Kidney epithelial cell (primary cell): ENCODE measurements around the gene MR1. TPM values are rescaled to one million over a fixed set of nuclear protein-coding genes. Genes with fewer than 3 reads are reported as not detected.
A peak's percentile ranks its signal among the peaks of the same experiment; 100 is the strongest.

Experiments used
- DNase-seq: peaks from one replicate; pipeline ENCODE4 v3.0.0-alpha.2; 2010; ENCODE audit warnings: low read depth
- H3K27me3 ChIP-seq: 2 replicates; pipeline ENCODE4 v1.6.0; 2011; ENCODE audit warnings: low read length; ENCODE audit not compliant: control insufficient read depth, insufficient read depth
- H3K36me3 ChIP-seq: 2 replicates; pipeline ENCODE4 v1.5.1; 2011; ENCODE audit warnings: low read length; ENCODE audit not compliant: control insufficient read depth, insufficient read depth
- H3K4me3 ChIP-seq: 2 replicates; pipeline ENCODE4 v1.5.1; 2011; ENCODE audit warnings: low read depth, mild to moderate bottlenecking, control low read depth, low read length
- CTCF ChIP-seq: IDR thresholded peaks from 2 replicates; pipeline ENCODE4 v1.5.1; 2011; ENCODE audit warnings: mild to moderate bottlenecking, moderate library complexity, low read length, control low read depth, inconsistent platforms; ENCODE audit not compliant: insufficient read depth, poor library complexity, severe bottlenecking
- total RNA-seq: library from RNA; depleted of rRNA; stranded (reverse); fragments of >200 nt; gene quantifications from 2 replicates; pipeline ENCODE4 v1.2.3, GENCODE V29; 2015

MR1 gene
- total RNA-seq, 1 donor from 2014 or later, result 2.5 TPM

- no peak for TF ChIP-seq CTCF
- no peaks in the 10 kb centered on the region for H3K36me3 ChIP-seq
- H3K4me3 ChIP-seq, result no peak overlapping the region
- H3K27me3 ChIP-seq, result no peaks in the 10 kb centered on the region
- DNase-seq, result no peak
Measured at GRCh38 chr1:181102841-181103240, 69.1 kb downstream of the MR1 start.

- Histone ChIP-seq H3K36me3 (no peaks in the 10 kb centered on the region), H3K27me3 (no peaks in the 10 kb centered on the region), H3K4me3 (no peak overlapping the region)
- no peak for TF ChIP-seq CTCF
- DNase-seq, result no peak
Measured at GRCh38 chr1:181103399-181103798, 69.6 kb downstream of the MR1 start.

DNA sequence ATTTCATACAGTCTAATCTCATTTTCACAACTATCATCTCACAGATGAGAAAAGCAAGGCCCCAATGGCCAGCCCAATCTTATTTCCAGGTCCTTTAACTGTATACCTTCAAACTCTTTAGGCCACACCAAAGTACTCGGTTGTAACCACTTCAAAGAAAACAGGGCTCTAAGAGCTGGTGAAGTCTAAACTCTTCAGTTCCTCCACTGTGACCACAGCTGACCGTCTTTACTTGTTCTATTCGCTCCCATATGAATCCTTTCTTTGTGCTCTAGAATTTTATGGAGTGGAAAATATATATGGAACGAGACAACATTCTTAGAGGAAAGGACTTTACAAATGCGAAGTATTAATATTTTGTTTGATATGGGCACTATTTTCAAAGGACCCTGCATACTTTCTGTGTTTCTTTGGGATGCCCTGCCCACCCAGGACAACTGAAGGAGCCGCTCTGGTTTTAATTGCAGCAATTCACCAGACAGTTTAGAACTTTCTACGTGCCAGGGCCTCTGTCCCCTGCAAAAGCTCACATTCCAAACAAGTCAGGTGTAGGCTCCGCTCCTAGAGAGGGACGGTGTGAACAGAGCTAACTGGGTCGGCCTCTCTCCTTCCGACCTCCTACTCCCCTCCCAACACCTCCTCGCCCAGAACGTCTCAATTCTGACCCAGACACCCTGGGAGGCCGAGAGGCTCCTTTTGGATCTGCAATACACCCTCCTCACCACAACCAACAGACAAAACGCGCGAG, 70.4 kb downstream of the MR1 start:
- H3K27me3 ChIP-seq, result no peaks in the 10 kb centered on the region
- TF ChIP-seq CTCF, result no peak
- H3K36me3 ChIP-seq, result no peaks in the 10 kb centered on the region
- DNase-seq, result no peak
- peak overlapping the region; percentile 66 for H3K4me3 ChIP-seq

GRCh38 chr1:181104790-181105133, 71.0 kb downstream of the MR1 start:
- Histone ChIP-seq H3K36me3 (no peaks in the 10 kb centered on the region), H3K4me3 (peak overlapping the region; percentile 66), H3K27me3 (no peaks in the 10 kb centered on the region)
- TF ChIP-seq CTCF, result peak; percentile 6
- DNase-seq, result no peak

- Histone ChIP-seq H3K36me3 (no peaks in the 10 kb centered on the region), H3K4me3 (peak overlapping the region; percentile 66), H3K27me3 (no peaks in the 10 kb centered on the region)
- TF ChIP-seq CTCF, result no peak
- no peak for DNase-seq
Measured at GRCh38 chr1:181105134-181106021, 71.6 kb downstream of the MR1 start.
